Lower leg skin (tissue), 3 donors: ENCODE data around the gene RAB29.

ENCODE experiments used
- POLR2A ChIP-seq, 2 donors: fragments of 450-650 bp; IDR thresholded peaks; one replicate each; pipeline ENCODE4 v1.6.1; 2016 to 2017; ENCODE audit warnings: antibody characterized with exemption in 2 of 2, mild to moderate bottlenecking in 1 of 2, moderate library complexity in 1 of 2
- TF ChIP-seq, protein P1 (sequence below), 3 donors: fragments of 450-650 bp; IDR thresholded peaks; one replicate each; pipeline ENCODE4 v1.5.1; 2016; ENCODE audit warnings: antibody characterized with exemption in 3 of 3, mild to moderate bottlenecking in 3 of 3, moderate library complexity in 2 of 3

DNA sequence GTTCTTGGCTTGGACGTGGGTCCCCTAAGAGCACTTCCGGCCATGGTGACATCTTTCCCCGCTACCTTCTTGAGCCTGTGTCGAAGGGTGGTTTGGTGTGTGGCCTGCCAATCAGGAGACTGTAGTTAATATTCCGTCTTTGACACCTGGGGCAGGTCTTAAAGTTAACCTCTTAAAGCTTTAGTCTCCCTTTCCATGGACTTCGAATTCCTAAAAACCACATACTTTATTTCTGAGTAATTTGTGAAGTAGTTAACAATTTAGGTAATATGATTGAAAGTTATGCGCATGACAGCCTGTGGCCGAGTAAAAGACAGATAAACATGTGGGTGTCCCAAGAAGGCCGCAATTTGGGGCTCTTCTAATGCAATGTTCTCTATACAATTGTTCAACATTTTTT, 10.2 kb upstream of the RAB29 start:
- TF ChIP-seq, protein P1, sequence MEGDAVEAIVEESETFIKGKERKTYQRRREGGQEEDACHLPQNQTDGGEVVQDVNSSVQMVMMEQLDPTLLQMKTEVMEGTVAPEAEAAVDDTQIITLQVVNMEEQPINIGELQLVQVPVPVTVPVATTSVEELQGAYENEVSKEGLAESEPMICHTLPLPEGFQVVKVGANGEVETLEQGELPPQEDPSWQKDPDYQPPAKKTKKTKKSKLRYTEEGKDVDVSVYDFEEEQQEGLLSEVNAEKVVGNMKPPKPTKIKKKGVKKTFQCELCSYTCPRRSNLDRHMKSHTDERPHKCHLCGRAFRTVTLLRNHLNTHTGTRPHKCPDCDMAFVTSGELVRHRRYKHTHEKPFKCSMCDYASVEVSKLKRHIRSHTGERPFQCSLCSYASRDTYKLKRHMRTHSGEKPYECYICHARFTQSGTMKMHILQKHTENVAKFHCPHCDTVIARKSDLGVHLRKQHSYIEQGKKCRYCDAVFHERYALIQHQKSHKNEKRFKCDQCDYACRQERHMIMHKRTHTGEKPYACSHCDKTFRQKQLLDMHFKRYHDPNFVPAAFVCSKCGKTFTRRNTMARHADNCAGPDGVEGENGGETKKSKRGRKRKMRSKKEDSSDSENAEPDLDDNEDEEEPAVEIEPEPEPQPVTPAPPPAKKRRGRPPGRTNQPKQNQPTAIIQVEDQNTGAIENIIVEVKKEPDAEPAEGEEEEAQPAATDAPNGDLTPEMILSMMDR (IDR thresholded peaks at IDR 0.05) = no peak
- TF ChIP-seq POLR2A (IDR thresholded peaks at IDR 0.05) = no peak
